Fibroblast of villous mesenchyme (primary cell): ENCODE data around the gene CEP112. TPM values are rescaled to one million over a fixed set of nuclear protein-coding genes. Genes with fewer than 3 reads are reported as not detected.
A peak's percentile ranks its signal among the peaks of the same experiment; 100 is the strongest.

Experiments
- DNase-seq: peaks from one replicate; pipeline ENCODE4 v3.0.0-alpha.2; 2010; ENCODE audit warnings: low read depth
- H3K4me3 ChIP-seq: 2 replicates; pipeline ENCODE4 v1.5.1; 2011; ENCODE audit warnings: low read depth, mild to moderate bottlenecking, low read length
- total RNA-seq: library from RNA; depleted of rRNA; stranded (reverse); fragments of >200 nt; gene quantifications from 2 replicates; pipeline ENCODE4 v1.2.3, GENCODE V29; 2012
- TF ChIP-seq, protein P1 (sequence below): IDR thresholded peaks from 2 replicates; pipeline ENCODE4 v1.5.1; 2012; ENCODE audit warnings: low read depth, mild to moderate bottlenecking, low read length; ENCODE audit not compliant: insufficient read depth

CEP112 gene
- total RNA-seq, 1 donor = 10.8 TPM

DNA sequence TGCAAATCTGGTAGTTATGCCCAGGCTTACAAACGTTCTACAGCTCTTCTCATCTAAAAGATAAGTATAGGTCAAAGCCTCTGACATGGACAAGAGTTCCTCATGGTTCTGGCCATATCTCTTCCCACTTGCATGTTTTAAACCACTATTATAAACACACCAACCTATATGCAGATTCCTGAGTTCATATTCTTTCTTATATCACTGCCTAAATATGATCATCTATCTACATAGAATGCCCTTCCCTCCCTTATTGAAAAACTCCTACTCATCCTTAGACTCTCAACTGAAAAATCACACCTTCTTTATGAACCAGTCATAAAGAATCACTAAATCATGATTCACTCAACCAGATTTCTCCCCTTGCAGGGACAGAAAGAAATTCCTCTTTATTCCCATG is 128.2 kb downstream of the CEP112 start:
- DNase-seq = no peak
- TF ChIP-seq, protein P1, sequence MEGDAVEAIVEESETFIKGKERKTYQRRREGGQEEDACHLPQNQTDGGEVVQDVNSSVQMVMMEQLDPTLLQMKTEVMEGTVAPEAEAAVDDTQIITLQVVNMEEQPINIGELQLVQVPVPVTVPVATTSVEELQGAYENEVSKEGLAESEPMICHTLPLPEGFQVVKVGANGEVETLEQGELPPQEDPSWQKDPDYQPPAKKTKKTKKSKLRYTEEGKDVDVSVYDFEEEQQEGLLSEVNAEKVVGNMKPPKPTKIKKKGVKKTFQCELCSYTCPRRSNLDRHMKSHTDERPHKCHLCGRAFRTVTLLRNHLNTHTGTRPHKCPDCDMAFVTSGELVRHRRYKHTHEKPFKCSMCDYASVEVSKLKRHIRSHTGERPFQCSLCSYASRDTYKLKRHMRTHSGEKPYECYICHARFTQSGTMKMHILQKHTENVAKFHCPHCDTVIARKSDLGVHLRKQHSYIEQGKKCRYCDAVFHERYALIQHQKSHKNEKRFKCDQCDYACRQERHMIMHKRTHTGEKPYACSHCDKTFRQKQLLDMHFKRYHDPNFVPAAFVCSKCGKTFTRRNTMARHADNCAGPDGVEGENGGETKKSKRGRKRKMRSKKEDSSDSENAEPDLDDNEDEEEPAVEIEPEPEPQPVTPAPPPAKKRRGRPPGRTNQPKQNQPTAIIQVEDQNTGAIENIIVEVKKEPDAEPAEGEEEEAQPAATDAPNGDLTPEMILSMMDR = no peak
- H3K4me3 ChIP-seq = no peak overlapping the region

DNA sequence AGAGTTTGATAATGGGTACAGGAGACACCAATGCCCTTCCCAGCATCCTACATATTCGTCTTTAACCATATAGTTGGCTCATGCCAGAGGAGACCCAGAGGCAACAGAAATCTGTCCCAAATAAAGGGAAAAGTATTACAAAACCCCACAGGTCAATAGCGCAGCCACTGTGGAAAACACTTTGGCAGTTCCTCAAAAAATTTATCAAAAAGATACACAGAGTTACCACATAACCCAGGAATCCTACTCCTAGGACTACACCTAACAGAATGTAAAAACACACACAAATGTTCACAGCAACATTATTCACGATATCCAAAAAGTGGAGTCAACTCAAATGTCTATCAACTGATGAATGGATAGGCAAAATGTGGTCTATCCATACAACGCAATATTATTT is 135.8 kb downstream of the CEP112 start:
- TF ChIP-seq, protein P1 = no peak
- H3K4me3 ChIP-seq = no peak overlapping the region
- no peak for DNase-seq

DNA sequence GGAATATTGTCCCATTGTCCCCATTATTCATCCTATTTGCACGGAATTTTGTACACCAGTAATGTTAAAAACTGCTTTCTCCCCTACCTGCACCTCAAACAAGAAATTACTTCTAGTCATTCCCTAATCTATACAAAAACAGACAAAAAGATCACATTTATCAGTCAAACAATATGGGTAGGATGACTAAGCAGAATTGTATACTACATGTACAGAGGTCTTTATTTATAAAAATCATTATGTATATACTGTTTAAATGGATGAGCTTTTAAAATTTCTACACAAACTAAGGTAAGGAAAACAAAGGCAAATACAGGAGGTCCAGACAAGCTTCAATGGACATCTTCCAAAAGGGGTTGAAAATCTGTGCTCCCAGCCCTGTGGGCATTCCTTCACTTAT is 137.7 kb downstream of the CEP112 start:
- H3K4me3 ChIP-seq = no peak overlapping the region
- no peak for DNase-seq
- TF ChIP-seq, protein P1 = no peak

DNA sequence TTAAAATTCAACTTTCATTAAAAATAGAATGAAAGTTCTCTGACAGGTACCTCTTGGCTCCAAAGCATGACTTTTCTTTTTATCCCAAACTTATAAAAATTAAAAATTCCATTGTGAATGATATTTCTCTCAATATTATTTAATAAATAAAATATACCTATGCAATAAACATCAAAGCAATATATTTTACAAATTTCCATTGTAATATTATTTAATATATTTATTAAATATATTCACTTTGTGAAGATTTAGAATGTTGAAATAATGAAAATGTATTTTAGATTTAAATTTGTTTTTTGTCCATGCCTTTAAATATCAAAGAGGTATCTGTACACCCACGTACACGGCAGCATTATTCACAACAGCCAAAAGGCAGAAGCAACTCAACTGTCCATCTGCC is 147.8 kb downstream of the CEP112 start:
- TF ChIP-seq, protein P1 = no peak
- no peak overlapping the region for H3K4me3 ChIP-seq
- no peak for DNase-seq

DNA sequence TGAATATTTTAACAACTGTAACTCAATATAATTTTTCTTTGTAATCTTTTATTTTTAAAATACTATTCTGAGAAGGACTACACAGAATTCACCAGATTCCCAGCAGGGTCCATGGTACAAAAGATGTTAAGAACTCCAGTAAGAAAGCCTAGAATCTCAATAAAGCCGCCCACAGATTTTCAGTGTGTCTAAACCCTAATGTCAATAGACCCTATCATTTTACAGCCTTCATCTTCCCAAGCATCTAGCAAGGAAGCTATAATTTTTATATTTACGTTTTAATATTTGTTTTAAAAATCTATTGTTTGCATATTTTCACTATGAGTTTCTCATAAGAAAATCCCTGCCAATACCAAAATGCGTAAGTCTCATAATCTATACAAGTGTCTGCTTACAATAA is 148.5 kb downstream of the CEP112 start:
- DNase-seq = peak; percentile 3
- TF ChIP-seq, protein P1 = no peak
- H3K4me3 ChIP-seq = no peak overlapping the region

DNA sequence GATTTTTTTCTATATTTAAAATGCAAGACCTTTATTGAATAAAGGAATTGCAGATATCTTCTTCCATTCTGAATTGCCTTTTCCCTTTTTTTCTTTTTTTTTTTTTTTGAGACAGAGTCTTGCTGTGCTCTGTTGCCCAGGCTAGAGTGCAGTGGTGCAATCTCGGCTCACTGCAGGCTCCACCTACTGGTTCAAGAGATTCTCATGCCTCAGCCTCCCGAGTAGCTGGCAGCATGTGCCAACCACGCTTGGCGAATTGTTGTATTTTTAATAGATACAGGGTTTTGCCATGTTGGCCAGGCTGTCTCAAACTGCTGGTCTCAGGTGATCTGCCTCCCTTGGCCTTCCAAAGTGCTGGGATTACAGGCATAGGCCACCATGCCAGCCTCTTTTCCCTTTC is 151.5 kb downstream of the CEP112 start:
- no peak for DNase-seq
- H3K4me3 ChIP-seq = no peak overlapping the region
- TF ChIP-seq, protein P1 = peak; percentile 17

DNA sequence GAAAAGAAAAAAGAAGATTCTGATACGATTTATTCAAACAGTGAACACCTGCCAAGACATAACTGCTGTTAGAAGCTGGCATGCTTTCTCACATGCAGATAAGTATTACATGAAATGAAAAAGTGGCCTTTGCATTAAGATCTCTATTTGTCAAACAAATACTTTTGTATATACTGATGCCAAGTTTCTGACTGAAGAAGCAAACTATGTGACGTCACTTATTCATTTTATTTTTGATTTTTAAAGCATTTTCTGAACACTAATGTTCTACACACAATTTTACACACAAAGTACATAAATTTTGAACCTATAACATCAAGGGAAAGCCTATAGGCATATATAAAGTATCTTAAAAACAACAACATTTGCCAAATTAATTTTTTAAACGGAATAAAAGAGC is 153.8 kb downstream of the CEP112 start:
- H3K4me3 ChIP-seq = no peak overlapping the region
- TF ChIP-seq, protein P1 = no peak
- DNase-seq = no peak
